HEK293T (cell line): ENCODE measurements around the gene VGLL3.

Source experiments
- BHLHE40 ChIP-seq: fragments of 450-650 bp; IDR thresholded peaks from 2 replicates; pipeline ENCODE4 v1.6.1; 2016; ENCODE audit warnings: mild to moderate bottlenecking, moderate library complexity, borderline replicate concordance
- CTBP1 ChIP-seq: fragments of 450-650 bp; IDR thresholded peaks from 2 replicates; pipeline ENCODE4 v1.6.1; 2016; ENCODE audit warnings: borderline replicate concordance
- ELF4 ChIP-seq: fragments of 450-650 bp; IDR thresholded peaks from 2 replicates; pipeline ENCODE4 v1.6.1; 2017; ENCODE audit warnings: antibody characterized with exemption
- FOXA1 ChIP-seq: fragments of 450-650 bp; IDR thresholded peaks from 2 replicates; pipeline ENCODE4 v1.6.1; 2016; ENCODE audit warnings: mild to moderate bottlenecking
- FOXK2 ChIP-seq: fragments of 450-650 bp; IDR thresholded peaks from 2 replicates; pipeline ENCODE4 v1.6.1; 2016; ENCODE audit warnings: mild to moderate bottlenecking
- FOXM1 ChIP-seq: fragments of 450-650 bp; IDR thresholded peaks from 2 replicates; pipeline ENCODE4 v1.6.1; 2017; ENCODE audit warnings: mild to moderate bottlenecking, borderline replicate concordance
- HDGF ChIP-seq: fragments of 450-650 bp; IDR thresholded peaks from 2 replicates; pipeline ENCODE4 v1.6.1; 2017; ENCODE audit warnings: antibody characterized with exemption, borderline replicate concordance
- L3MBTL2 ChIP-seq: fragments of 450-650 bp; conservative IDR thresholded peaks from 2 replicates; pipeline ENCODE4 v1.6.1; 2016; ENCODE audit warnings: mild to moderate bottlenecking
- LEF1 ChIP-seq: fragments of 450-650 bp; IDR thresholded peaks from 2 replicates; pipeline ENCODE4 v1.6.1; 2017; ENCODE audit warnings: mild to moderate bottlenecking, borderline replicate concordance
- NFRKB ChIP-seq: fragments of 450-650 bp; IDR thresholded peaks from 2 replicates; pipeline ENCODE4 v1.6.1; 2016; ENCODE audit warnings: mild to moderate bottlenecking, moderate library complexity
- PKNOX1 ChIP-seq: fragments of 450-650 bp; IDR thresholded peaks from 2 replicates; pipeline ENCODE4 v1.6.1; 2016
- SP1 ChIP-seq: fragments of 450-650 bp; IDR thresholded peaks from 2 replicates; pipeline ENCODE4 v1.6.1; 2017
- SUZ12 ChIP-seq: fragments of 450-650 bp; IDR thresholded peaks from 2 replicates; pipeline ENCODE4 v1.6.1; 2016; ENCODE audit warnings: mild to moderate bottlenecking
- ZNF384 ChIP-seq: fragments of 450-650 bp; IDR thresholded peaks from 2 replicates; pipeline ENCODE4 v1.6.1; 2016

- no peak for TF ChIP-seq ELF4
- no peak for TF ChIP-seq ZNF384
- no peak for TF ChIP-seq FOXK2
- TF ChIP-seq SUZ12 = no peak
- no peak for TF ChIP-seq FOXM1
- no peak for TF ChIP-seq FOXA1
- no peak for TF ChIP-seq PKNOX1
- TF ChIP-seq BHLHE40 = no peak
- no peak for TF ChIP-seq L3MBTL2
- TF ChIP-seq SP1 = no peak
- TF ChIP-seq HDGF = no peak
- no peak for TF ChIP-seq CTBP1
- no peak for TF ChIP-seq NFRKB
- TF ChIP-seq LEF1 = no peak
Measured at GRCh38 chr3:86969500-86970189, 21.3 kb downstream of the VGLL3 start.
